ENCODE data around the gene SYNE2. TPM values are rescaled to one million over a fixed set of nuclear protein-coding genes. Genes with fewer than 3 reads are reported as not detected.
A peak's percentile ranks its signal among the peaks of the same experiment; 100 is the strongest.

Gene SYNE2
- total and polyA plus RNA-seq, 2 donors (not counting 1 experiment from before 2014, with no cell fraction given): 3.1 to 15.4 TPM

- Histone ChIP-seq H2AFZ (ENCODE audit: low read length) (no peak overlapping the region), H3K27ac (ENCODE audit: insufficient read depth, low read length) (no peak overlapping the region), H3K9ac (ENCODE audit: insufficient read depth, low read length) (no peak overlapping the region), H3K4me3 (replicated peaks in 1 of 4; ENCODE audit: control extremely low read depth in 1 of 4, insufficient read depth in 1 of 4, low read depth in 3 of 4, low read length in 4 of 4) (no peak overlapping the region), H4K20me1 (ENCODE audit: control insufficient read depth, extremely low read depth, insufficient read depth, low read length) (no peaks in the 10 kb centered on the region), H3K36me3 (ENCODE audit: control insufficient read depth, insufficient read depth, low read length) (no peaks in the 10 kb centered on the region), H3K9me3 (ENCODE audit: control insufficient read depth, insufficient read depth, low read depth, low read length) (no peaks in the 10 kb centered on the region), H3K4me2 (ENCODE audit: extremely low read depth, insufficient read depth, low read length) (no peak overlapping the region), H3K4me1 (ENCODE audit: control insufficient read depth, extremely low read depth, insufficient read depth, low read length) (no peaks in the 10 kb centered on the region), H3K27me3 (ENCODE audit: control insufficient read depth, insufficient read depth, low read length) (no peaks in the 10 kb centered on the region), H3K79me2 (ENCODE audit: control insufficient read depth, insufficient read depth, low read length) (no peaks in the 10 kb centered on the region)
- TF ChIP-seq CTCF (conservative IDR thresholded peaks at IDR 0.05 in 1 of 2, IDR thresholded peaks at IDR 0.05 in 1 of 2; ENCODE audit: low read depth in 1 of 2, low read length in 2 of 2) (no peak), EZH2 (IDR thresholded peaks at IDR 0.05; ENCODE audit: low read length, missing control alignments) (no peak)
- DNase-seq (ENCODE audit: low read depth in 2 of 2): peak; percentile 20 to 67
Measured at GRCh38 chr14:64095620-64096019, 242.8 kb downstream of the SYNE2 start.

GRCh38 chr14:64098120-64098519 is 245.3 kb downstream of the SYNE2 start:
- H3K4me3 ChIP-seq (replicated peaks in 1 of 4; ENCODE audit: control extremely low read depth in 1 of 4, insufficient read depth in 1 of 4, low read depth in 3 of 4, low read length in 4 of 4): no peak overlapping the region
- no peaks in the 10 kb centered on the region for H4K20me1 ChIP-seq (ENCODE audit: control insufficient read depth, extremely low read depth, insufficient read depth, low read length)
- no peaks in the 10 kb centered on the region for H3K9me3 ChIP-seq (ENCODE audit: control insufficient read depth, insufficient read depth, low read depth, low read length)
- DNase-seq (ENCODE audit: low read depth in 2 of 2): no peak
- H3K9ac ChIP-seq (ENCODE audit: insufficient read depth, low read length): no peak overlapping the region
- no peaks in the 10 kb centered on the region for H3K36me3 ChIP-seq (ENCODE audit: control insufficient read depth, insufficient read depth, low read length)
- no peak for TF ChIP-seq CTCF (conservative IDR thresholded peaks at IDR 0.05 in 1 of 2, IDR thresholded peaks at IDR 0.05 in 1 of 2; ENCODE audit: low read depth in 1 of 2, low read length in 2 of 2)
- no peak for TF ChIP-seq EZH2 (IDR thresholded peaks at IDR 0.05; ENCODE audit: low read length, missing control alignments)
- no peaks in the 10 kb centered on the region for H3K4me1 ChIP-seq (ENCODE audit: control insufficient read depth, extremely low read depth, insufficient read depth, low read length)
- no peak overlapping the region for H3K4me2 ChIP-seq (ENCODE audit: extremely low read depth, insufficient read depth, low read length)
- no peak overlapping the region for H2AFZ ChIP-seq (ENCODE audit: low read length)
- no peak overlapping the region for H3K27ac ChIP-seq (ENCODE audit: insufficient read depth, low read length)
- no peaks in the 10 kb centered on the region for H3K27me3 ChIP-seq (ENCODE audit: control insufficient read depth, insufficient read depth, low read length)
- no peaks in the 10 kb centered on the region for H3K79me2 ChIP-seq (ENCODE audit: control insufficient read depth, insufficient read depth, low read length)

DNA sequence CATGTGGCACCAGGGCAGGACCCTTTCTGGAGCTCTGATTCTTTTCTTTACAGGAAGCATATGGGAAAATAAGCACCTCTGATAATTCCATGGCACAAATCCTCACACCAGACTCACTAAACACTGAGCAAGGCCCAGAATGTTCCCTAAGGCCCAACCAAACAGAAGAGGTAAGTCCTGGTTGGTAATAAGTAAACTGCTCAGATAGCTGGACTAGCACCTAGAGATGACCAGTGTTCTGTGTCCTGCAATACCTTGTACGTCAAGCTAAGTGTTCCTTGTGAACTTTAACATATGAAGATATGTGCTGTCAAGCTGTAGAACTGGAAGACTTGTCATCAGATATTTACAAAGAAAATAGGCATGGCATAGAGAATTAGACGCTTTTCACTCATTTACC is 254.6 kb downstream of the SYNE2 start:
- Histone ChIP-seq H3K4me3 (replicated peaks in 1 of 4; ENCODE audit: control extremely low read depth in 1 of 4, insufficient read depth in 1 of 4, low read depth in 3 of 4, low read length in 4 of 4) (no peak overlapping the region), H3K36me3 (ENCODE audit: control insufficient read depth, insufficient read depth, low read length) (no peaks in the 10 kb centered on the region), H3K4me1 (ENCODE audit: control insufficient read depth, extremely low read depth, insufficient read depth, low read length) (peaks cover 3% of the 10 kb centered on the region), H4K20me1 (ENCODE audit: control insufficient read depth, extremely low read depth, insufficient read depth, low read length) (no peaks in the 10 kb centered on the region), H3K27me3 (ENCODE audit: control insufficient read depth, insufficient read depth, low read length) (no peaks in the 10 kb centered on the region), H3K9me3 (ENCODE audit: control insufficient read depth, insufficient read depth, low read depth, low read length) (no peaks in the 10 kb centered on the region), H3K9ac (ENCODE audit: insufficient read depth, low read length) (no peak overlapping the region), H3K4me2 (ENCODE audit: extremely low read depth, insufficient read depth, low read length) (no peak overlapping the region), H3K27ac (ENCODE audit: insufficient read depth, low read length) (no peak overlapping the region), H3K79me2 (ENCODE audit: control insufficient read depth, insufficient read depth, low read length) (no peaks in the 10 kb centered on the region), H2AFZ (ENCODE audit: low read length) (no peak overlapping the region)
- DNase-seq (ENCODE audit: low read depth in 2 of 2): no peak
- TF ChIP-seq CTCF (conservative IDR thresholded peaks at IDR 0.05 in 1 of 2, IDR thresholded peaks at IDR 0.05 in 1 of 2; ENCODE audit: low read depth in 1 of 2, low read length in 2 of 2): no peak

All from fibroblast of lung (primary cell).